Activated CD8-positive, alpha-beta memory T cell treated with anti-CD3 and anti-CD28 coated beads for 1 hour (primary cell): ENCODE results near the gene WWP2.

Source experiments
- DNase-seq, 2 donors: peaks; one replicate each; pipeline ENCODE4 v3.0.0-alpha.2; 2020; ENCODE audit warnings: low read depth in 1 of 2; ENCODE audit errors: extremely low read depth in 1 of 2

Gene WWP2

DNA sequence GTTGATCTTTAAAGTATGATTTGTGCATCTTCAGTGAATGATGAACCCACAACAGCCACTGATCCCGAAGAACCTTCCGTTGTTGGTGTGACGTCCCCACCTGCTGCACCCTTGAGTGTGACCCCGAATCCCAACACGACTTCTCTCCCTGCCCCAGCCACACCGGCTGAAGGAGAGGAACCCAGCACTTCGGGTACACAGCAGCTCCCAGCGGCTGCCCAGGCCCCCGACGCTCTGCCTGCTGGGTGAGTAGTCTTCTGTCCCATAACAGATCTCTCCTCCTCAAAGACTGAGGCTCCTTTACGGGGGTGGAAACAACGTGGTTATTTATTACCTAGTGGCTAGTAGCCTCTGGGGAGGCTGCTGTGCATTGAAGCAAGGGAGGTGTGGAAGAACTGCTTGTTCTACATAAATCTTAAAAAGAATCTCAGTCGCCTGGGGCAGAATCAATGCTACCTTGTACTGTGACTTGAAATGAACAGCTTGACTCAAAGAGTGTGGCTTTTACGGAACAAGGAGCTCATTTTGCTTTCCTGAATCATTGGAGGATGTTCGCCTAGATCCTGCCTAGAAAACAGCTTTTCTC lies 126.0 kb downstream of the WWP2 start:
- no peak for DNase-seq

DNA sequence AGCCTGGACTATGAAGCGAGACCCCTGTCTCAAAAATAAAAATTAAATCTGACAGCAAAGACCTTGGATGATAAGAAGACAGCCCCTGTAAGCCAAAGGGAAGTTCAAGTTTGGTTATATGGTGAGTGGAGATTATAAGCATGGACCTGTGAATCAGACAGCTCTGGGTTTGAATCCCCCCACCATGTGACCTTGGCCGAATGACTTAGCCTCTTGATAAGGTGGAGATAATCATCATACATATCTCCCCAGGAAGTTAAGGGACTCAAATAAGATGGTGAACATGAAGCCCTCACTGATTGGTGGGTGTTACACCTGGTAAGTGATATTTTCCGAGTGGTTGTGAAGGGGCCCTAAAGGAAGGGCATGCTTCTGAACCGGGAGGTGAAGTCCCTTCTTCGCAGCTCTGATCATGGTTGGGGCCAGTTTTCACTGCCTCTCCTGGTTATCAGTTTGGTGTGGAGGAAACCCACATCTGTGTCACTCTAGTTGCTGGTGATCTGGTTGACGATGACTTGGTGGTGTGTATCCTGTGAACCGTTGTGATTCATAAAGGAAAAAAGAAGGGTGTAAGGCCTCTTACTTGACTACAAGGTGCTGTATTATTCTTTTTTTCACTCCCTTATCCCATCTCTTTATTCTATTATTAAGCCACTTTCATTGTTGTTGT lies 127.3 kb downstream of the WWP2 start:
- DNase-seq, result no peak

DNA sequence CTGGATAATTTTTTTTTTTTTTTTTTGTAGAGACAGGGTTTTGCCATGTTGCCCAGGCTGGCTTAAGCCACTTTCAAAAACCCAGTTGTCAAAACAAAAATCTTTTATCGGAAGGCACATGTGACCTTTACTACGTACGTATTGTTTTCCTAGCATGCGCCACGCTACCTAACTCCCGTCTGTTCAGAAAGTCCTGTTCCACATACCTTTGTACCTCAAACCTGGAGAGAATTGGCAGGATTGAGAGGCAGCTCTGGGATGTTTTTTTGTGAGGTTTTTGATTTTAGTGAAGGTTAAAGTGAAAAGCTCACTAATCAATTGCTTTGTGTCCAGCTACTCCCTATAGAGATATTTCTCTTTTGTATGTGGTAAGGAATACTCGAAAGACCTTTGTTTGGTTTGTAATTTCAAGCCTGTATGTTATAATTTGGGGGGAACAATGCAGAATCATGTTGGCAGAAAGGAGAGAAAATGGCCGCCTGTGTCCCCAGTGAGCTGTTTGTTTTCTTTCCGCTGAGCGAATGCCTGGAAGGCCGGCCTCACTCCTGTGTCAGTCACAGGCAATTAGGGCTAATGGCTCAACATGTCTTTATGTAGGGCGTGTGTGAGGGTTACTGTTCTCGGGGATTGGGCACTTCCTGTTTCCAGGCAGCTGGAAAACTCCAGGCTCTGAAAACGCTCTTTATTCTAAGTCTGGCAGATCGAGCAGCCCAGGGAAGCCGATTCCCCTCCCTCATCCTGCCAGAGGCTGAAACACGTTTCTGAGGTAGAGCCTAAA lies 128.2 kb downstream of the WWP2 start:
- no peak for DNase-seq

DNA sequence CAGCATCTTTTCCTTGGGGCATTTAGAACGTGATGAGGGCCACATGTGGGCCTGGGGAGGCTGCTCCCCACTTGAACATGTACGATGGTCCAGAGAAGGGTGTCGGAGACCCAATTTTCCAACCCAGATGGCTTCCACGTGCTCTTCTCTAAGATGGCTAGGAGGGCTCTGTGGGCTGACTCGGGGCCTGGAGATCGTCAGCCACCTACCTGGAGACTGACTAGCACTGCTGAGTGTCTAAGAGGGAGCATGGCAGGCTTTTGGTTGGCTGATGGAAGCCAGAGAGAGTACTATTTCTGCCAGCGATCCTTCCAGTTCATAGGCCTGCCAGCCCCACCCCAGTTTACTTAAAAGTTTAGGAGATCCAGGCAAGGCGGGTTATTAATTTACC lies 128.8 kb downstream of the WWP2 start:
- DNase-seq, result no peak

DNA sequence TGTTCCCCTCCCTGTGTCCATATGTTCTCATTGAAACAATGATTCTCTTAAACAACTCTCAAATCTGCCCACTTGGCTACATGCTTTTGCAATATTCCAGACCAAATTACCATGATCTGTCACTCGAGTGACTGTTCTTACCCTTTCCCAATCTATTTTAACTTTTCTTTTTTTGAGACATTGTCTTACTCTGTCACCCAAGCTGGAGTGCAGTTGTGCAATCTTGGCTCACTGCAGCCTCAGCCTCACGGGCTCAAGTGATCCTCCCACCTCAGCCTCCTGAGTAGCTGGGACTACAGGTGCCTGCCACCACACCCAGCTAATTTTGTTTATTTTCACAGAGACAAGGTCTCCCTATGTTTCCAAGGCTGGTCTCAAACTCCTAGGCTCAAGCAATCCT lies 130.2 kb downstream of the WWP2 start:
- DNase-seq, result no peak

DNA sequence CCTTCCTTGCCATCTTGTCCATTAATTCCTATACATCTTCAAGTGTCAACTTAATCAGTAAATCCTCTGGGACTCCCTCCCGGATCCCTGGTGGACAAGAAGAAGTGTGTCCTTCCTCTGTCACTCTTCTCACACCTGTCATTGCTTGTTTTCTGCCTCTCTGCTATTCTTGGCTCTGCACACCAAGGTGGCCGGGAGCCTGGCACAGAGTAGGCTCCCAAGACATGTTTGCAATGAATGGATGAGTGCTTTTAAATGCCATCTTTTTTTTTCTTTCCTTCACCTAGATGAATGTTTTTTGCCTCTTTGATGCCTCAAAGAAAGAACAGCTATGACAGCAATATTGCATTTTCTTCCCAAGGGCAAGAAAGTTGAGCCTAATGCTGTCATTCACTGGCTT lies 131.0 kb downstream of the WWP2 start:
- no peak for DNase-seq

DNA sequence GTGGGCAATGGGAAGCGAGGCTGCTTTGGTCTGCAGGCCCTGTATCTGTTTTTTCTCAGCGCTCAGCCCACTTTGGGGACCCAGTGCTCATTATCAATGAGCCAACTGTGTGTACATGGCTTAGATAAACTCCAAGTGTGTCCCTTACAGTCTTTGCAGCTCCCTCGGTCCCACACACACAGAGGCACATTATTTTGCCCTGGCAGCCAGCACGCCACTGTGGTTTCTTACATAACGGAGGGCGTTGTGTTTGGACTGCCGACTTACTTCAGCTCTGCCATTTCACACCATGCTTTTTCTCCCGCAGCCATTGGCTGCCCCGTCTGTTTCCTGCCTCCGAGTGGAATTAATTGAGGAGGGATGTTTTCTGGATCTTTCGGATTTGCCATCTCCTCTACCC lies 132.5 kb downstream of the WWP2 start:
- no peak for DNase-seq

DNA sequence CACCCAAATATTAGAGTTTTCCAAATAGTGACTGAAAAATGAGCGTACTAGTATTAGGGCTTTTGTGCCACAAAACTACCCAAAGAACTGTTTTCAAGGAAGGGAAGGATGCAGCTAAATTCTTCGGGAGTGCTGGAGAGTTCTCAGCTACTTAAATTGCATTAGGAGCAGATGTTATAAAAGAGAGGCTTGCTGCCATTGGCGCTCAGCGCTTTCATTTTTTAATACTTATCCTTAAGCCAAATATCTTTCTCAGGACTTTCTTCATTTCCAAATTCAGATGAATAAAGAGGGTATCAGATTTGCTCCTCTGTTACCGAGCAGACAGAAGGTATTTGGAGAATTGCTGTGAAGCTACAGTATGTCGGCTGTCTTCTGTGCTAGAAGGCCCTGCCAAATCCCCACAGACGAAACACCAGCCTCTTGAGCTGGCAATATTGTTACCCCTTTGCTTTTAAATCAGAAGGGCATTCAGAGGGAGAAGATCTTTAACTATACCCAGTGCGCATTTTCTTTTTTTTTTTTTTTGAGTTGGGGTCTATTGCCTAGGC lies 141.8 kb downstream of the WWP2 start:
- DNase-seq, result no peak

DNA sequence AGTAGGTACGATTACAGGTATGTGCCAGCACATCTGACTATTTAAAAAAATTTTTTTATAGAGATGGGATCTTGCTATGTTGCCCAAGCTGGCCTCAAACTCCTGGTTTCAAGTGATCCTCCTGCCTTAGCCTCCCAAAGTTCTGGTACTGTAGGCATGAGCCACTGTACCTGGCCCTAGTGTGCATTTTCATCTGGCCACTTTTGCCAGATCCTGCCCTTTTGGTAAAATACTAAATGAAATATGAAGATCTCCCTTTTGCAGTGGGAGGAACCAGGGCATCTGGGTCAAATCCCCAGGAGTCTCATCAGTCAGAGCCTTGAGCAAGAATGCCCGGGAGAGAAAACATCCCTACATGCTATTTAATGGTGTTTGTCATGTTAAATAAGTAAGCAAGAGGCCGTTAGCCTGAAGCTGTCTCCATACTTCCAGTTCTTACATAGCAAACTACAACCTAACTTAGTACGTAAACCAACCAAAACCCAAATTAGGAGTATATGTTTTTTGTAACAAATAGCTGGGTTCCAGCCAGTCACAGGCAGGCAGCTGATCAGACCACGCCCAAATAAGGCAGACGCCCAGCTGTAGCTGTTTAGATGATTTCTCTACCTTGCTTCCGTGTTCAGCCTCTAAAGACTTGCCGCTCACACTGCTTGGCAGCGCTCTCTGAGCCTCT lies 142.5 kb downstream of the WWP2 start:
- no peak for DNase-seq

DNA sequence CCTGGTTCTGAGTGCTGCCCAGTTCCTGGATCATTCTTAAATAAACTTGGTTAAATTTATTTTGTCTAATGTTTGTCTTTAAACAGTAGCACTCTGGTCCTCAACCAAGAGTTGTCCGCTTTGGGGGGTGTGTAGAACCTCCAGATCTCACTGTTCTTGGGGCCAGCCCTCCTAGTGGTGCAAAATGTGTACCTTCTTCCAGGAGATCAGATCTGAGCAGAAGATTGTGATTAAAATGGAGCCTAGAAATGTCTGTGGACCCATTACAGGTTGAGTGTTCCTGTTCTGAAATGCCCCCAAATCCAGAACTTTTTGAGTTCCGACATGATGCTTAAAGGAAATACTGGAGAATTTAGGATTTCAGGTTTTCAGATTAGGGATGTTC lies 143.0 kb downstream of the WWP2 start:
- no peak for DNase-seq

DNA sequence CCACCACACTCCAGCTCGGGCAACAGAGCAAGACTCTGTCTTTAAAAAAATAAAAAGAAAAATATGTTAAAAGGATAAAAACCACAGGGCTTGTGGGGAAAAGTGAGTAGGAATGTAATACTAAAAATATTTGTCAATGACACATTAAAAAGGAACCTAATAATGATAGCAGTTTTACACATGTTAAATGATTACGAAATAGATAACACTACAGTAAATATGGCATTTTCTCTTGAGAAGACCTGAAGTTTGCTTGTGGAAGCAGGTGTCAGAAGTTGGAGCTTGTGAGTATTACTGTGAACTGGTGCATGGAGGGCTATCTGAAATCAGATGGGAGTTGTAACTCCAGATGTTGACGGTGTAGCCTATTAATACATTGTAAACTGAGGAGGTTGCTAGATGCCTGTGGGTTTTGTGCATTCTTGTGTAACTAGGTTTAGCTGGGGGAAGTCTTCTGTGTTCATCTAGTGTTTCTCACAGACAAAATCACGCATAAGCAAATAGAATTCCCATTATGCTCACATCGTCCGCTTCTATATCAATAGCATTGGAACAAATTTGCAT lies 144.8 kb downstream of the WWP2 start:
- DNase-seq, result no peak

DNA sequence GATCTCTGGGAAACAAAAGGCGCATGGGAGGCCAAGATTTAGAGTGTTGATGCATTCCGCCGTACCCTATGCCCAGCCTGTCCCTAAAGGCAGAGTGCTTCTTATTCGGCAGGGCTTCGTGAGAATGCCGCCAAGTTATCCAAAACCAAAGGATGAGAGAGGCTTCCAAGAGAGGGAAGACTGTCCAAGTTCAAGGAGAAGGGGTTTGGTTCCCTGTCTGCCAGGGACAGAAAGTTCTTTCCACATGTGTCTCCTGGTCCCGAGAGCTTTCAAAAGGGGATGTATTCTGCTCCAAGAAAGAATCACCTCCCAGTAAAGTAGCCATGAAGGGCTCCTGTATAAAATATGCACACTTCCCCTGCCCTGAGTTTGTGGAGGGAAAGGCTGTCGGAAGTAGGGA lies 146.9 kb downstream of the WWP2 start:
- DNase-seq, result no peak

DNA sequence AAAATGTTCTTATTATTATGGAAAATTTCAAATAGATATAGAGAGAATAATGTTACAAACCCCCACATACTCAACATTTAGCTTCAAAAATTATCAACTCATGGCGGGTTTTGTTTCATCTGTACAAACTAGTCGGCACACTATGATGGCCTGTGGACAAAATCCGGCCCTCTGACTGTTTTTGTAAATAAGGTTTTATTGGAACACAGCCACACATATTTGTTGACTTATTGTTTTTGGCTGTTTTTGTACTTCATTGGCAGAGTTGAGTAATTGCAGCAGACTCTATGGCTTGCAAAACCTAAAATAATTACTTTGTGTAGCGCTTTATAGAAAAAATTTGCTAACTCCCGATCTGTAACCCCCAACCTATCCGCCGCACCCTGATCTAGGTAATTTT lies 147.6 kb downstream of the WWP2 start:
- DNase-seq, result no peak

DNA sequence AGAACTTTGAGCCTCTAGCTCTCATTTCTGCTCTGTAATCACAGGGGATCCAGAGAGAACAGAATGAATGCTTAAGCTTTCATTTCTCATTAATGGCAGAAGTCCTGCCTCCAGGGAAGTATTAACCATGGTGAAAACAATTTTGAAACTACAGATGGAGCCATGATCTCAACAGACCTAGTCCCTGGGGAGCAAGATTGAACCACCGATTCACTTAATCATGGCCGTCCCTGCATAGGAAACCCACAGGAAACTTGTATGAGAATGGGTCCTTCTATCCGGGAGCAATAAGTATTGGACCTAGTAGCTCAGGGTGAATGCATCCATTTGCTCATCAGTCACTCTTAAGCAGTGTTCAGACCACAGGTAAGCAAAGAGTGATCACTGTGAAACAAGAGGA lies 148.8 kb downstream of the WWP2 start:
- DNase-seq, result no peak

DNA sequence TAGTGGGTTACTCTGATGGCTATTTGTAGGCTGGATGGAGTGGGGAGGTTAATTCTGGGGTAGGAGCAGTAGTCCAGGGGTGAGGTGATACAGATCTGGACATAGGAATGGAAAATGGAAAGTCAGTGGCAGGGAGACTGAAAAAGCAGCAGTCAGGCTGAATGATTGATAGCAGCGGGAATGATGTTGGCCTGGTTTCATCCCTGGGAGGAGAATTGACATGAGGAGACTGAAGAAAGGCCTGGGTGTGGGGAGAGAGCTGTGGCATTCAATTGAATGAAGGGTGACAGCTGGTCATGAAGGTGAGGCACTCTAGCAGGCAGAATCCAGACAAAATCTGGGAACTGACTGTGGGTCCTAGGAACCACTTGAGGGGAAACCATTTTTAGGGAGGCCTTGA lies 154.3 kb downstream of the WWP2 start:
- no peak for DNase-seq

DNA sequence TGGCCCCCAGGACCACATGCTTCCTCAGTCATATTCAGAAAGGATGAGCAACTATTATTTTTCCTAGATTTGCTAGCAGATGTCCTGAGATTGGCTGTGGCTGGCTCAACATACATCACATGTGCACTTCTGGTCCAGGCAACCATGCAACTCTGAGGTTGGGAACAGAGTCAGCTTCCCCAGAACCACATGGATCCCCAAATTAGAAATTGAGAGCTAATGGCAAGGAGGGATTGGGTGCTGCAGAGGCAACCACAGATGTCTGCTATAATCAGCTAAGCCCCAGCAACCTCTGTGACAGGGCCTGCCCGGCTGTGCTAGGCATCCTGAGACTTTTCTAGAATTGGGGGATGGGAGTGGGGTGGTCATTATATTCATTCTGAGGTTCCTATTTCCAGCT lies 155.2 kb downstream of the WWP2 start:
- DNase-seq, result no peak

DNA sequence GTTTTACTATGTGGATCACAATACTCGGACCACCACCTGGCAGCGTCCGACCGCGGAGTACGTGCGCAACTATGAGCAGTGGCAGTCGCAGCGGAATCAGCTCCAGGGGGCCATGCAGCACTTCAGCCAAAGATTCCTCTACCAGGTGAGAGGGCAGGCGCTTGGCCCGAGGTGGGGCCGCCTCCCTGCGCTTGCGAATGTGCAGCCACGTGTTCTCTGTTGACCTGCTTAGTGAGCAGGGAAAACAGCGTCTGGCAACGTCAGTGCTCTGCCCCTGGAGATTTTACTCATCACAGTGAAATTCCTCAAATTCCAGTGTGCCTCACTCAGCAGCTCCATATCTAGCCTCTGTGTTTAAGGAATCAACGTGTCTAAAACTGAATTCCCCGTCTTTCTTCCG lies 155.6 kb downstream of the WWP2 start:
- no peak for DNase-seq

DNA sequence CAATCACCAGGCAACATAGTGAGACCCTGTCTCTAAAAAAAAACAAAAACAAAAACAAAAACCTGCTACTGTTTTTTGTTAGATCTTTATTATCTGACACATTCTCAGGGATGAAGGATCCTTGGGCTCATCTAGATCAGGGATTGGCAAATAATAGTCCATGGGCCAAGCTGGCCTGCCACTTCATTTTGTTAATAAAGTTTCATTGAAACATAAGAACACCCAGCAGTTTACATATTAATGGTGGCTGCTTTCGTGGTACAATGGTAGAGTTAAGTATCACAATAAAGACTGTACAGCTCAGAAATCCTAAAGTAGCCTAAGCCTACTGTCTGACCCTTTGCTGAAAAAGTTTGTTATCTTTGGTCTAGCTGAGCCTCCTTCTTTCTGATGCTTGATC lies 156.1 kb downstream of the WWP2 start:
- DNase-seq, result no peak

DNA sequence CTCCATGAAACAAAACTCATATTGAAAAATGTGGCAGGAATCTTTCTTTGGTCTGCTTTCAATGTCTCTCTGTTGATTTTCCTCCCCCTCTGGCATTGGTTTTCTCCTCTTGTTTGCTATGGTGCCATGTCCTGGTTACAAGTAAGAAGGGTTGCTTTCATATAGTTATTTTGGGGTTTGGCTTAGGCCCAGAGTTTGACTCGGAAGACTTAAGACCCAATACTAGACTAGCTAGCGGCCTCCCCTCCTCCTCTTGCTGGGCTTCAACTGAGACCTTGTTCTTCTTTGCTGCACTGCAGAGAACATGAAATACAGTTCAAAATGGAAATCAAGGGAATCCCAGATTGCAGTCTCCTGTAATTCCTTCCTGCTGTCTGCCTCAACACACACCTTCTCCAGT lies 159.0 kb downstream of the WWP2 start:
- DNase-seq, result no peak

DNA sequence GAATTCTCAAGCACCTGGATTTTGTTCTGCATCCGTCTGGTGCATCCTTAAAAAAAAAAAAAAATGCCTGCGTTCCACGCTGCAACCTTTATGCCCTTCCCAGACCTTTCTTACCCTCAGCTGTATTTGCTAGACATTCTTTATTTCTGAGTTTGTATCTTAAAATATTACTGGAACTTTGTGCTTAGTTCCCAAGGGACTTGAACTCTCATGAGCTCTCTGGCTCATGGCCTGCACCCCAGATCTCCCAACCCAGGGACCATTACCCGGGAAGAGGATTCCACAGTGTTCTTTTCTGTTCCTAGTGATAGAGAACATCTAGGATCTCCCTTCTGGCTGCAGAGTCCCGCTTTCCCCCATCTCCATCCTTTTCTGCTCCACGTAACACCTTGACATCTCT lies 160.1 kb downstream of the WWP2 start:
- DNase-seq, result no peak

DNA sequence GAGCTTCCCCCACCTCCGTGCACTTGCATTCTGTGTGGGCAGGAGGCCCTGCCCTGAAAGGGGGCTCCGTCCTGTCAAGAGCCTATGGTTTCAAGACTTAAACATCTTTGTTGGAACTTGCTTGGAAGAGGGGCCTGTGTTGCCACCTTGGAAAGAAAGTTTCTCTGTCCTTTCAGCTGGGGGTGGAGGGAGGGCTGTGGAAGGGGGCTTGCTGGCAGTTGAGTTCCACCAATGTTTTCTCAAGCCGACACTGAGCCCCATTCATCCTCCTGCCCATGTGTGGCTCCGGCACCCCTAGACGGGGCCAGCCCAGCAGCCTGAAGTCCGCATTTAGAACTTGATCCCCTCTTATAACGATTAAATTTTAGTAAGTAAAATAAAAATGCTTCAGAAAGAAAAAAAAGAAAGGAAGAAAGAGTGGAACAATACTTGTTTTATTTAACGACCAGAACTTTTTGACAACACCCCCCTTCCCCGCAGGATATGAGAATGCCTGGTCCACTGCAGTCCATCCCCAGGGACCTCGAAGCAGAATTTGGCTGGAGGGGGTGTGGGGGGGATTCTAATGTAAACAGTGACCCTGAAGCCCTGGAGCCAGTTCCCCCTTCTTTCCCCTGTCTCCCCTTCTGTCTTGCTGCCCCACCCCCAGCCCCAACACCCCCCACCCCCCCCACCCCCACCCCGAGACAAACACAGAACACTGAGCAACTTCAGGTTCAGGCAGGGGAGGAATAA lies 162.1 kb downstream of the WWP2 start:
- DNase-seq, result no peak
